ENCODE measurements around the gene PATJ.
"Not testable (repeated sequence)": the region's sequence is repeated elsewhere in the genome, so short reads cannot be mapped to it uniquely, and the experiment has no call there.

The PATJ gene

GRCh38 chr1:61743716-61744580 is 1.7 kb downstream of the PATJ start:
- no peak for DNase-seq (ENCODE audit: low read depth in 2 of 2)

- DNase-seq (ENCODE audit: low read depth in 2 of 2), result no peak
Observed at GRCh38 chr1:61746813-61747212, 4.5 kb downstream of the PATJ start.

- DNase-seq (ENCODE audit: low read depth in 2 of 2), result no peak
Observed at GRCh38 chr1:61748566-61748965, 6.3 kb downstream of the PATJ start.

GRCh38 chr1:61749574-61749973 is 7.3 kb downstream of the PATJ start:
- DNase-seq (ENCODE audit: low read depth in 2 of 2), result no peak

GRCh38 chr1:61752921-61753389 is 10.7 kb downstream of the PATJ start:
- DNase-seq (ENCODE audit: low read depth in 2 of 2), result no peak

GRCh38 chr1:61753998-61754508 is 11.8 kb downstream of the PATJ start:
- no peak for DNase-seq (ENCODE audit: low read depth in 2 of 2)

GRCh38 chr1:61754545-61754944 is 12.3 kb downstream of the PATJ start:
- DNase-seq (ENCODE audit: low read depth in 2 of 2), result no peak

GRCh38 chr1:61756773-61757172 is 14.5 kb downstream of the PATJ start:
- DNase-seq (ENCODE audit: low read depth in 2 of 2), result no peak

- no peak for DNase-seq (ENCODE audit: low read depth in 2 of 2)
Observed at GRCh38 chr1:61757950-61758349, 15.7 kb downstream of the PATJ start.

- DNase-seq (ENCODE audit: low read depth in 2 of 2), result no peak
Observed at GRCh38 chr1:61770131-61770530, 27.9 kb downstream of the PATJ start.

GRCh38 chr1:61776091-61776490 is 33.8 kb downstream of the PATJ start:
- DNase-seq (ENCODE audit: low read depth in 2 of 2), result no peak

GRCh38 chr1:61779231-61779630 is 37.0 kb downstream of the PATJ start:
- DNase-seq (ENCODE audit: low read depth in 2 of 2), result no peak

GRCh38 chr1:61781151-61781550 is 38.9 kb downstream of the PATJ start:
- DNase-seq (ENCODE audit: low read depth in 2 of 2), result no peak

GRCh38 chr1:61782771-61783170 is 40.5 kb downstream of the PATJ start:
- DNase-seq (ENCODE audit: low read depth in 2 of 2), result peak in 1 of 2 donors; percentile 19

GRCh38 chr1:61784726-61785125 is 42.4 kb downstream of the PATJ start:
- DNase-seq (ENCODE audit: low read depth in 2 of 2), result no peak

- no peak for DNase-seq (ENCODE audit: low read depth in 2 of 2)
Observed at GRCh38 chr1:61790837-61791236, 48.6 kb downstream of the PATJ start.

GRCh38 chr1:61797045-61797755 is 54.9 kb downstream of the PATJ start:
- no peak for DNase-seq (ENCODE audit: low read depth in 2 of 2)

- not testable (repeated sequence) for DNase-seq (ENCODE audit: low read depth in 2 of 2)
Observed at GRCh38 chr1:61801047-61801446, 58.8 kb downstream of the PATJ start.

GRCh38 chr1:61807606-61808140 is 65.4 kb downstream of the PATJ start:
- DNase-seq (ENCODE audit: low read depth in 2 of 2), result no peak

- DNase-seq (ENCODE audit: low read depth in 2 of 2), result no peak
Observed at GRCh38 chr1:61808321-61808720, 66.0 kb downstream of the PATJ start.

- no peak for DNase-seq (ENCODE audit: low read depth in 2 of 2)
Observed at GRCh38 chr1:61808968-61809367, 66.7 kb downstream of the PATJ start.

- no peak for DNase-seq (ENCODE audit: low read depth in 2 of 2)
Observed at GRCh38 chr1:61812916-61813315, 70.6 kb downstream of the PATJ start.

- DNase-seq (ENCODE audit: low read depth in 2 of 2), result no peak
Observed at GRCh38 chr1:61816191-61816590, 73.9 kb downstream of the PATJ start.
